HCT116 (cell line): ENCODE measurements around the gene TBC1D12. TPM values are rescaled to one million over a fixed set of nuclear protein-coding genes. Genes with fewer than 3 reads are reported as not detected.
A peak's percentile ranks its signal among the peaks of the same experiment; 100 is the strongest.

Experiments used
- ATAC-seq: fragments of 200-7000 bp; cut with Tn5 transposase; 2 replicates; pipeline ENCODE4 v1.9.1; 2020; ENCODE audit warnings: mild to moderate bottlenecking, moderate library complexity
- BruUV-seq: library from RNA; stranded (reverse); fragments of 400-500 nt; replicated peaks from 2 replicates; lab custom pipeline; 2021; lab: Mats Ljungman, UMichigan
- CTCF ChIA-PET: fragments of 300-600 bp; sonication (Branson Sonifier 250); formaldehyde crosslinking; loops from one replicate; lab custom pipeline; 2021; ENCODE audit warnings: antibody characterized with exemption; lab: Charles Lee
- POLR2A ChIA-PET: fragments of 300-600, 350-600 bp; sonication (Branson Sonifier 250); formaldehyde crosslinking; loops from one replicate; lab custom pipeline; 2021; ENCODE audit warnings: antibody characterized with exemption; lab: Charles Lee
- RAD21 ChIA-PET, 2 experiments: fragments of 300-600 bp; sonication (Branson Sonifier 250); formaldehyde crosslinking; loops; one replicate each; lab custom pipeline; 2023; ENCODE audit warnings: low total read pairs in 2 of 2; ENCODE audit not compliant: uncharacterized antibody in 2 of 2, unreplicated experiment in 2 of 2, low non-redundant PET in 1 of 2; lab: Charles Lee
- DNase-seq: peaks from one replicate; pipeline ENCODE4 v3.0.0-alpha.2; 2010; ENCODE audit warnings: low read depth, low spot score
- H2AFZ ChIP-seq: fragments of 200-600 bp; shearing (Covaris generic), sonication (generic); 2 replicates; pipeline ENCODE4 v1.6.1; 2017; ENCODE audit warnings: low read depth, mixed run types, mixed read lengths, antibody characterized with exemption, low read length; ENCODE audit not compliant: poor library complexity, severe bottlenecking
- H3K27ac ChIP-seq: 2 replicates; pipeline ENCODE4 v1.5.1; 2012; ENCODE audit warnings: low read depth, low read length
- H3K27me3 ChIP-seq: fragments of 200-600 bp; sonication (generic); 2 replicates; pipeline ENCODE4 v1.6.1; 2016; ENCODE audit warnings: mixed run types, low read length, mixed read lengths; ENCODE audit not compliant: insufficient read depth
- H3K36me3 ChIP-seq, 2 experiments: fragments of 200-500 bp in 1 of 2; fragments of 200-600 bp in 1 of 2; sonication (Bioruptor generic) in 1 of 2; sonication (generic) in 1 of 2; 2 replicates each; pipeline versions ENCODE4 v1.5.1 to v1.6.1; 2014 to 2016; ENCODE audit warnings: low read length in 2 of 2, inconsistent platforms in 1 of 2, mixed read lengths in 1 of 2, mixed run types in 1 of 2; ENCODE audit not compliant: insufficient read depth in 2 of 2, control insufficient read depth in 1 of 2
- H3K4me1 ChIP-seq, 2 experiments: fragments of 200-600 bp in 1 of 2; sonication (generic) in 1 of 2; 2 replicates each; pipeline versions ENCODE4 v1.5.1 to v1.6.1; 2012 to 2017; ENCODE audit warnings: low read length in 2 of 2, inconsistent platforms in 1 of 2, mild to moderate bottlenecking in 1 of 2, mixed read lengths in 1 of 2, mixed run types in 1 of 2, moderate library complexity in 1 of 2; ENCODE audit not compliant: insufficient read depth in 2 of 2, control insufficient read depth in 1 of 2
- H3K4me2 ChIP-seq: fragments of 200-600 bp; sonication (generic); 2 replicates; pipeline ENCODE4 v1.6.1; 2017; ENCODE audit warnings: mixed run types, low read length, mixed read lengths
- H3K4me3 ChIP-seq, 2 experiments: fragments of 200-600 bp in 1 of 2; sonication (generic) in 1 of 2; replicated peaks in 1 of 2; 2 replicates each; pipeline ENCODE4 v1.5.1; 2011 to 2016; ENCODE audit warnings: low read length in 2 of 2, control low read depth in 1 of 2, low read depth in 1 of 2, mild to moderate bottlenecking in 1 of 2, mixed read lengths in 1 of 2, mixed run types in 1 of 2
- H3K79me2 ChIP-seq: fragments of 200-600 bp; sonication (generic); 2 replicates; pipeline ENCODE4 v1.6.1; 2017; ENCODE audit warnings: mild to moderate bottlenecking, mixed run types, low read length, moderate library complexity, mixed read lengths; ENCODE audit not compliant: insufficient read depth
- H3K9ac ChIP-seq: fragments of 200-600 bp; sonication (generic); 2 replicates; pipeline ENCODE4 v1.6.1; 2016; ENCODE audit warnings: low read length, mixed read lengths
- H3K9me2 ChIP-seq: fragments of 200-600 bp; sonication (generic), shearing (Covaris generic); 2 replicates; pipeline ENCODE4 v1.6.1; 2017; ENCODE audit warnings: mixed run types, mild to moderate bottlenecking, moderate library complexity; ENCODE audit not compliant: insufficient read depth
- H3K9me3 ChIP-seq, 2 experiments: fragments of 200-500 bp in 1 of 2; fragments of 200-600 bp in 1 of 2; sonication (Bioruptor generic) in 1 of 2; sonication (generic) in 1 of 2; 2 replicates each; pipeline ENCODE4 v1.6.1; 2014 to 2017; ENCODE audit warnings: low read length in 2 of 2, mixed read lengths in 2 of 2, inconsistent platforms in 1 of 2, low read depth in 1 of 2, mild to moderate bottlenecking in 1 of 2, mixed run types in 1 of 2, moderate library complexity in 1 of 2; ENCODE audit not compliant: control insufficient read depth in 1 of 2, insufficient read depth in 1 of 2
- H4K20me1 ChIP-seq: fragments of 200-600 bp; sonication (generic), shearing (Covaris generic); 2 replicates; pipeline ENCODE4 v1.6.1; 2017; ENCODE audit warnings: mixed run types, mild to moderate bottlenecking, moderate library complexity; ENCODE audit not compliant: insufficient read depth
- ATF3 ChIP-seq: IDR thresholded peaks from 2 replicates; pipeline ENCODE4 v1.6.1; 2012
- CEBPB ChIP-seq: IDR thresholded peaks from 2 replicates; pipeline ENCODE4 v1.6.1; 2012; ENCODE audit warnings: low read depth
- CTCF ChIP-seq, 3 experiments: fragments of 200-600 bp in 1 of 3; sonication (generic) in 1 of 3; IDR thresholded peaks in 2 of 3; conservative IDR thresholded peaks in 1 of 3; 2 replicates each; pipeline ENCODE4 v1.5.1; 2012 to 2017; ENCODE audit warnings: low read depth in 2 of 3, low read length in 2 of 3, antibody characterized with exemption in 1 of 3, borderline replicate concordance in 1 of 3, control low read depth in 1 of 3, mild to moderate bottlenecking in 1 of 3, mixed read lengths in 1 of 3, mixed run types in 1 of 3, moderate library complexity in 1 of 3; ENCODE audit not compliant: insufficient read depth in 1 of 3
- EGR1 ChIP-seq: IDR thresholded peaks from 2 replicates; pipeline ENCODE4 v1.6.1; 2012; ENCODE audit warnings: low read depth
- EZH2 ChIP-seq: fragments of 200-600 bp; sonication (generic); IDR thresholded peaks from 2 replicates; pipeline ENCODE4 v1.6.1; 2017; ENCODE audit warnings: antibody characterized with exemption, mixed run types
- EZH2phosphoT487 ChIP-seq: fragments of 200-600 bp; IDR thresholded peaks from 2 replicates; pipeline ENCODE4 v1.6.1; 2018; ENCODE audit warnings: antibody characterized with exemption, borderline replicate concordance
- FOSL1 ChIP-seq: IDR thresholded peaks from 2 replicates; pipeline ENCODE4 v1.6.1; 2012; ENCODE audit warnings: low read depth
- JUND ChIP-seq: IDR thresholded peaks from 2 replicates; pipeline ENCODE4 v1.6.1; 2012
- REST ChIP-seq: IDR thresholded peaks from 2 replicates; pipeline ENCODE4 v1.6.1; 2012; ENCODE audit warnings: low read depth
- SIN3A ChIP-seq: IDR thresholded peaks from 2 replicates; pipeline ENCODE4 v1.6.1; 2012; ENCODE audit warnings: low read depth
- SP1 ChIP-seq: IDR thresholded peaks from 2 replicates; pipeline ENCODE4 v1.6.1; 2012; ENCODE audit warnings: low read depth
- SRF ChIP-seq: IDR thresholded peaks from 2 replicates; pipeline ENCODE4 v1.6.1; 2012; ENCODE audit warnings: low read depth
- TCF7L2 ChIP-seq: IDR thresholded peaks from 2 replicates; pipeline ENCODE4 v1.7.0; 2011; ENCODE audit warnings: borderline replicate concordance, inconsistent platforms; ENCODE audit not compliant: insufficient read depth, insufficient read length; ENCODE audit errors: extremely low read depth
- YY1 ChIP-seq: IDR thresholded peaks from 2 replicates; pipeline ENCODE4 v1.6.1; 2011; ENCODE audit warnings: low read length, low read depth, moderate library complexity, mild to moderate bottlenecking; ENCODE audit not compliant: insufficient replicate concordance; ENCODE audit errors: extremely low read depth
- ZFX ChIP-seq: fragments of 450-650 bp; IDR thresholded peaks from 2 replicates; pipeline ENCODE4 v1.6.1; 2017
- ZNF274 ChIP-seq: fragments of 200-500 bp; sonication (Bioruptor generic); IDR thresholded peaks from 2 replicates; pipeline ENCODE4 v1.6.1; 2014; ENCODE audit warnings: mild to moderate bottlenecking, low read depth, low read length, inconsistent platforms
- intact Hi-C: fragments of 100-400 bp; cut with micrococcal nuclease; formaldehyde crosslinking; loops from 2 replicates; pipeline ENCODE4 v1.10.0; 2022
- total RNA-seq: library from RNA; stranded (reverse); gene quantifications from one replicate; pipeline ENCODE4 v1.2.1, GENCODE V29; 2021; ENCODE audit not compliant: unreplicated experiment
- TF ChIP-seq, protein P1 (sequence below): IDR thresholded peaks from 2 replicates; pipeline ENCODE4 v1.6.1; 2011; ENCODE audit warnings: mild to moderate bottlenecking, low read length, moderate library complexity; ENCODE audit not compliant: insufficient replicate concordance; ENCODE audit errors: extremely low read depth

Gene TBC1D12
- total RNA-seq, 1 experiment from 2014 or later = 7.1 TPM

GRCh38 chr10:94366382-94366781 lies 36.0 kb upstream of the TBC1D12 start:
- no peaks in the 10 kb centered on the region for H3K27me3 ChIP-seq
- TF ChIP-seq ZFX (no peak), JUND (no peak), EZH2phosphoT487 (no peak), CEBPB (no peak), FOSL1 (no peak), EGR1 (no peak), REST (no peak), ZNF274 (no peak), SP1 (no peak), EZH2 (no peak), TCF7L2 (no peak), ATF3 (no peak), SRF (no peak), YY1 (no peak), CTCF (IDR thresholded peaks at IDR 0.05 in 2 of 3, conservative IDR thresholded peaks at IDR 0.05 in 1 of 3; ENCODE audit: borderline replicate concordance in 1 of 3, insufficient read depth in 1 of 3, low read depth in 2 of 3, low read length in 2 of 3) (no peak), SIN3A (no peak)
- TF ChIP-seq, protein P1, sequence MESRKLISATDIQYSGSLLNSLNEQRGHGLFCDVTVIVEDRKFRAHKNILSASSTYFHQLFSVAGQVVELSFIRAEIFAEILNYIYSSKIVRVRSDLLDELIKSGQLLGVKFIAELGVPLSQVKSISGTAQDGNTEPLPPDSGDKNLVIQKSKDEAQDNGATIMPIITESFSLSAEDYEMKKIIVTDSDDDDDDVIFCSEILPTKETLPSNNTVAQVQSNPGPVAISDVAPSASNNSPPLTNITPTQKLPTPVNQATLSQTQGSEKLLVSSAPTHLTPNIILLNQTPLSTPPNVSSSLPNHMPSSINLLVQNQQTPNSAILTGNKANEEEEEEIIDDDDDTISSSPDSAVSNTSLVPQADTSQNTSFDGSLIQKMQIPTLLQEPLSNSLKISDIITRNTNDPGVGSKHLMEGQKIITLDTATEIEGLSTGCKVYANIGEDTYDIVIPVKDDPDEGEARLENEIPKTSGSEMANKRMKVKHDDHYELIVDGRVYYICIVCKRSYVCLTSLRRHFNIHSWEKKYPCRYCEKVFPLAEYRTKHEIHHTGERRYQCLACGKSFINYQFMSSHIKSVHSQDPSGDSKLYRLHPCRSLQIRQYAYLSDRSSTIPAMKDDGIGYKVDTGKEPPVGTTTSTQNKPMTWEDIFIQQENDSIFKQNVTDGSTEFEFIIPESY = no peak
- no peak overlapping the region for H3K4me2 ChIP-seq
- BruUV-seq = no TSS peak
- no peak overlapping the region for H3K4me3 ChIP-seq
- no peaks in the 10 kb centered on the region for H3K9me2 ChIP-seq
- H3K9me3 ChIP-seq = no peaks in the 10 kb centered on the region
- no peak for ATAC-seq
- peak overlapping the region; percentile 27 for H2AFZ ChIP-seq
- intact Hi-C loops = no loop called here
- ChIA-PET RAD21 (no interaction called here), CTCF (interaction anchor here (0.9 kb wide), 1 partner anchor 78 kb away, joined by 3 read pairs; no protein-coding TSS in a partner anchor), POLR2A (no interaction called here)
- no peak for DNase-seq
- H3K36me3 ChIP-seq = peaks cover 0 to under 1% of the 10 kb centered on the region in 2 experiments; a peak in 2 of 4 replicates
- H3K4me1 ChIP-seq = peaks cover 7 to 10% of the 10 kb centered on the region in 2 experiments
- H4K20me1 ChIP-seq = peaks cover under 1% of the 10 kb centered on the region; the same call in 1 of the 2 replicates
- H3K27ac ChIP-seq = no peak overlapping the region
- H3K79me2 ChIP-seq = peaks cover 14% of the 10 kb centered on the region
- H3K9ac ChIP-seq = no peak overlapping the region
